A549 treated with AZD2906 at 1 μM for 4 hours (cell line): Measurements from ENCODE around the gene ADAM17. TPM values are rescaled to one million over a fixed set of nuclear protein-coding genes. Genes with fewer than 3 reads are reported as not detected.

Experiments used
- total RNA-seq: library from RNA; stranded (reverse); fragments of 200-300 nt; extraction: Qiagen RNA extraction; gene quantifications from 5 replicates; pipeline ENCODE4 v1.2.3, GENCODE V29; 2022

ADAM17 gene
- 26.2 to 41.2 TPM (median 31.3 TPM) in 5 replicates for total RNA-seq

DNA sequence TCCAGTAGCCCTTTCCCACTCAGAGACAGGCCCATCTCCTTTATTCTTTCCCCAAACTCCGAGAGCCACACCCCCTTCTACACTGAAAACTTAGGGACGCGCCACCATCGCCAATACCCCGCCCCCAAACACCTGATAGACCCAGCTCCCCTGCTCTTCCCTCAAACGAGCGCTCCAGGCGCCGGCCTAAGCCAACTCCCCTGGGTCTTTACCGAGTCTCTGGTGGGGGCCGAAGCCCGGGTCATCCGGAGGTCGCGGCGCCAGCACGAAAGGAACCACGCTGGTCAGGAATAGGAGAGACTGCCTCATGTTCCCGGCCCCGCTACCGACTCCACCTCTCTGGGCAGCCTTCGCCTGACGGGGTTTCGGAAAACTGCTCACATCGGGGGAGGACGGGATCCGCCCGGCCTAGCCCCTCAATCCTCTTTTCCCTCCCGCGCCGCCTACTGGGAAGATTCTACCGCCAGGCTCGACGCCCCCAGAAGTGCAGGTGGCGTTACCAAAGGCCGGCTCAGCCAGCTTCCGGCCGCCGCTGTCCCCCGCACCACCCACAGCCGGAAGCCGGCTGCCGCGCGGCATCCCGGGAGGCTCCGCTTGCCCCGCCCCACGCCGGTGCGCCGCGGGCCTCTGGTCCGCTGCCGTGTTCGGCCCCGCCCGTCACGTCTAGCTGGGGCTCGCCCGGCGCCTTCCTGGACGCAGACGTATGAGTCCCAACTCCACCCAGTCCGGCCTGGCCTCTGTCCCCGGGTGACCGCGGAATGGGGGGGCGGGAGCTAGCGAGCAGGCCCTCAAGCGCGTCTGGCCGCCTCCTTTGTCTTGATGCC, at the start of gene ADAM17:
Gene ADAM17 (minus strand): TSS at position 534 of the 824 bp plus-strand sequence. CDS start 225 bp downstream, at position 309.

DNA sequence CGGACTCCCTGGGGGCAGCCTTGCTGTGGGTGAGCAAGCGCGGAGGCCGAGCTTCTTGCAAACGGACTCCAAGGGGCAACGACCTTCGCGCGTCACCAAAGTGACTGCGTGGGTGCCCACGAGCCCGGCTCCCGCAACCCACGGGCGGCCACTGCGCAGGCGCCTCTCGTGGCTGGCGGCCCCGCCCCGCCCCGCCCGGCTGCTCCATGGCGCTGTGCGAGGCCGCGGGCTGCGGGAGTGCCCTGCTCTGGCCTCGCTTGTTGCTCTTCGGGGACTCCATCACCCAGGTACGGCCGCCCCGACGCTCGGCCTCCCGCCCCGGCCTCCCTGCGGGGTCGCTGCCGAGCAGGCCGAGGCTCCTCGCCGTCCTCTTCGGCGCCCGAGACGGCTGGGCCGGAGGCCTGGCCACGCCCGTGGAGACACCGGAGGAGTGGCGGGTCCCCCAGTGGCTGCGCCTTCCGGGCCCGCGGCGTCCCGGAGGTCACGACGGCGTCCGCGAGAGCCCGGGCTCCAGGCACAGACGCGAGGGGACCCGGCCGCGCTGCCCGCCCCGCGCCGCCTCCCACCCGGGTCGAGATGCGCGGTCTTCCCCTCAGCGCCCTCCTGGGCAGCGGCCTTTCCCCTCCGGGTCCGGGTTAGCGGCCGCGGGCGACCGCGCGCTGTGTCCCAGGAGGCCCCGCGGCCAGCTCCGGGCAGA, 81.1 kb downstream of the ADAM17 start, which contains the start of gene IAH1:
Gene IAH1 (plus strand): TSS at position 191 of the 697 bp plus-strand sequence. CDS start 16 bp downstream, at position 207.

Other genes with a start within 250 kb of the ADAM17 start
- 166 to 178 TPM (median 173 TPM) in 5 replicates for gene ITGB1BP1, start 132.3 kb downstream of the ADAM17 start, total RNA-seq
- gene CPSF3, start 132.2 kb downstream of the ADAM17 start, total RNA-seq: 46.5 to 61.0 TPM (median 50.3 TPM) in 5 replicates
- gene IAH1, start 81.3 kb downstream of the ADAM17 start, total RNA-seq: 82.8 to 109 TPM (median 104 TPM) in 5 replicates
- gene YWHAQ, start 75.2 kb upstream of the ADAM17 start, total RNA-seq: 1,105 to 1,203 TPM (median 1,114 TPM) in 5 replicates